Measurements from ENCODE around the gene TNKS2. TPM values are rescaled to one million over a fixed set of nuclear protein-coding genes. Genes with fewer than 3 reads are reported as not detected.
"Not testable (repeated sequence)": the region's sequence is repeated elsewhere in the genome, so short reads cannot be mapped to it uniquely, and the experiment has no call there.

The TNKS2 gene
- total RNA-seq, 1 donor from 2014 or later: 35.1 TPM

- DNase-seq (ENCODE audit: low spot score): no peak
Measured at GRCh38 chr10:91865562-91866081, 67.4 kb downstream of the TNKS2 start.

- no peak for DNase-seq (ENCODE audit: low spot score)
Measured at GRCh38 chr10:91875156-91875555, 76.9 kb downstream of the TNKS2 start.

- DNase-seq (ENCODE audit: low spot score): no peak
Measured at GRCh38 chr10:91875779-91876178, 77.6 kb downstream of the TNKS2 start.

- no peak for DNase-seq (ENCODE audit: low spot score)
Measured at GRCh38 chr10:91879515-91880170, 81.4 kb downstream of the TNKS2 start.

GRCh38 chr10:91880310-91880709 is 82.1 kb downstream of the TNKS2 start:
- DNase-seq (ENCODE audit: low spot score): no peak

GRCh38 chr10:91883549-91884444 is 85.6 kb downstream of the TNKS2 start:
- peak; percentile 25 for DNase-seq (ENCODE audit: low spot score)

- DNase-seq (ENCODE audit: low spot score): no peak
Measured at GRCh38 chr10:91884536-91884935, 86.3 kb downstream of the TNKS2 start.

GRCh38 chr10:91885362-91886079 is 87.3 kb downstream of the TNKS2 start:
- DNase-seq (ENCODE audit: low spot score): no peak

- no peak for DNase-seq (ENCODE audit: low spot score)
Measured at GRCh38 chr10:91886954-91887271, 88.7 kb downstream of the TNKS2 start.

- DNase-seq (ENCODE audit: low spot score): no peak
Measured at GRCh38 chr10:91887272-91888076, 89.2 kb downstream of the TNKS2 start.

GRCh38 chr10:91891125-91892001 is 93.1 kb downstream of the TNKS2 start:
- DNase-seq (ENCODE audit: low spot score): no peak

GRCh38 chr10:91893051-91893450 is 94.8 kb downstream of the TNKS2 start:
- DNase-seq (ENCODE audit: low spot score): no peak

- not testable (repeated sequence) for DNase-seq (ENCODE audit: low spot score)
Measured at GRCh38 chr10:91894261-91894685, 96.0 kb downstream of the TNKS2 start.

GRCh38 chr10:91896212-91896756 is 98.1 kb downstream of the TNKS2 start:
- no peak for DNase-seq (ENCODE audit: low spot score)

- DNase-seq (ENCODE audit: low spot score): no peak
Measured at GRCh38 chr10:91897421-91897820, 99.2 kb downstream of the TNKS2 start.

- DNase-seq (ENCODE audit: low spot score): peak; percentile 30
Measured at GRCh38 chr10:91901784-91902677, 103.8 kb downstream of the TNKS2 start.

- no peak for DNase-seq (ENCODE audit: low spot score)
Measured at GRCh38 chr10:91907033-91907594, 108.9 kb downstream of the TNKS2 start.

- DNase-seq (ENCODE audit: low spot score): peak; percentile 13
Measured at GRCh38 chr10:91907914-91908336, 109.7 kb downstream of the TNKS2 start.
